ENCODE measurements around the gene RABAC1. TPM values are rescaled to one million over a fixed set of nuclear protein-coding genes. Genes with fewer than 3 reads are reported as not detected.
A peak's percentile ranks its signal among the peaks of the same experiment; 100 is the strongest.
"Not testable (repeated sequence)": the region's sequence is repeated elsewhere in the genome, so short reads cannot be mapped to it uniquely, and the experiment has no call there.

Gene RABAC1
- polyA plus RNA-seq, 5 donors, result 42.9 to 115 (median 68.9) TPM

GRCh38 chr19:41991925-41992569, 32.9 kb upstream of the RABAC1 start:
- not testable (repeated sequence) for DNase-seq

- no peak for DNase-seq
Observed at GRCh38 chr19:41991025-41991424, 31.9 kb upstream of the RABAC1 start.

- DNase-seq, result no peak
Observed at GRCh38 chr19:41990615-41991014, 31.5 kb upstream of the RABAC1 start.

- DNase-seq, result no peak
Observed at GRCh38 chr19:41990028-41990427, 30.9 kb upstream of the RABAC1 start.

GRCh38 chr19:41988947-41989346, 29.8 kb upstream of the RABAC1 start:
- no peak for DNase-seq

- DNase-seq, result no peak
Observed at GRCh38 chr19:41987141-41987860, 28.2 kb upstream of the RABAC1 start.

GRCh38 chr19:41984961-41985360, 25.8 kb upstream of the RABAC1 start:
- no peak for DNase-seq

GRCh38 chr19:41981724-41982123, 22.6 kb upstream of the RABAC1 start:
- no peak for DNase-seq

GRCh38 chr19:41978470-41978869, 19.3 kb upstream of the RABAC1 start:
- no peak for DNase-seq

GRCh38 chr19:41977916-41978315, 18.8 kb upstream of the RABAC1 start:
- no peak for DNase-seq

- DNase-seq, result no peak
Observed at GRCh38 chr19:41974652-41975051, 15.5 kb upstream of the RABAC1 start.

- DNase-seq, result no peak
Observed at GRCh38 chr19:41971363-41971762, 12.2 kb upstream of the RABAC1 start.

- no peak for DNase-seq
Observed at GRCh38 chr19:41969772-41970458, 10.8 kb upstream of the RABAC1 start.

GRCh38 chr19:41968751-41969595, 9.9 kb upstream of the RABAC1 start:
- DNase-seq, result no peak

- no peak for DNase-seq
Observed at GRCh38 chr19:41967054-41967783, 8.1 kb upstream of the RABAC1 start.

GRCh38 chr19:41965106-41965505, 6.0 kb upstream of the RABAC1 start:
- no peak for DNase-seq

GRCh38 chr19:41960973-41961372, 1.9 kb upstream of the RABAC1 start:
- DNase-seq, result no peak

- peak; percentile 64 to 69 for DNase-seq
Observed at GRCh38 chr19:41958367-41959055, 610 bp downstream of the RABAC1 start.

GRCh38 chr19:41957838-41958366, 1.2 kb downstream of the RABAC1 start:
- peak; percentile 52 to 58 for DNase-seq

- DNase-seq, result no peak
Observed at GRCh38 chr19:41957161-41957837, 1.8 kb downstream of the RABAC1 start.

All from right lung (tissue), 5 donors.